ENCODE data around the gene FAM193B. TPM values are rescaled to one million over a fixed set of nuclear protein-coding genes. Genes with fewer than 3 reads are reported as not detected.

Gene FAM193B
- total RNA-seq, 1 experiment from 2014 or later: 72.9 TPM

GRCh38 chr5:177550122-177550521, 4.2 kb downstream of the FAM193B start:
- no TSS peak for BruUV-seq (replicated peaks)
- no peak for DNase-seq
- Histone ChIP-seq H3K9me3 (no peaks in the 10 kb centered on the region), H3K4me3 (ENCODE audit: low read depth, low read length) (no peak overlapping the region), H3K36me3 (ENCODE audit: control insufficient read depth, insufficient read depth, low read length) (peaks cover 2% of the 10 kb centered on the region), H3K4me1 (peaks cover 18% of the 10 kb centered on the region), H3K27me3 (replicated peaks; ENCODE audit: control insufficient read depth, insufficient read depth, low read length) (no peaks in the 10 kb centered on the region)
- intact Hi-C loops (cut with micrococcal nuclease; ENCODE audit: unreplicated experiment): no loop called here
- H3K36me3 Mint-ChIP-seq (ENCODE audit: insufficient read depth, unreplicated experiment): peaks cover 36% of the 10 kb centered on the region
- H3K27ac Mint-ChIP-seq (ENCODE audit: unreplicated experiment): no peak overlapping the region
- no peaks in the 10 kb centered on the region for H3K9me3 Mint-ChIP-seq (ENCODE audit: unreplicated experiment)
- CTCF ChIA-PET: interaction anchor here (0.7 to 1.2 kb wide), 2 partner anchors 11 to 230 kb away, joined by 3 to 4 read pairs; no protein-coding TSS in a partner anchor
- H3K27me3 Mint-ChIP-seq (ENCODE audit: insufficient read depth, unreplicated experiment): no peaks in the 10 kb centered on the region
- peaks cover 29% of the 10 kb centered on the region for H3K4me1 Mint-ChIP-seq (ENCODE audit: low read depth, unreplicated experiment)
- POLR2A ChIA-PET: no interaction called here
- TF ChIP-seq CTCF (IDR thresholded peaks at IDR 0.05; ENCODE audit: insufficient read depth in 1 of 2, low read depth in 1 of 2, low read length in 1 of 2, severe bottlenecking in 1 of 2, unreplicated experiment in 1 of 2): no peak
- no peak overlapping the region for H3K4me3 Mint-ChIP-seq (ENCODE audit: unreplicated experiment)

- no peak for DNase-seq
- ChIA-PET CTCF (no interaction called here), POLR2A (interaction anchor here (0.6 kb wide), 1 partner anchor 144 kb away, joined by 3 read pairs; no protein-coding TSS in a partner anchor)
- H3K4me1 Mint-ChIP-seq (ENCODE audit: low read depth, unreplicated experiment): peaks cover 29% of the 10 kb centered on the region
- no peaks in the 10 kb centered on the region for H3K9me3 ChIP-seq
- H3K9me3 Mint-ChIP-seq (ENCODE audit: unreplicated experiment): no peaks in the 10 kb centered on the region
- BruUV-seq (replicated peaks): no TSS peak
- intact Hi-C loops (cut with micrococcal nuclease; ENCODE audit: unreplicated experiment): no loop called here
- no peak for TF ChIP-seq CTCF (IDR thresholded peaks at IDR 0.05; ENCODE audit: insufficient read depth in 1 of 2, low read depth in 1 of 2, low read length in 1 of 2, severe bottlenecking in 1 of 2, unreplicated experiment in 1 of 2)
- H3K4me3 ChIP-seq (ENCODE audit: low read depth, low read length): no peak overlapping the region
- H3K27me3 Mint-ChIP-seq (ENCODE audit: insufficient read depth, unreplicated experiment): no peaks in the 10 kb centered on the region
- H3K4me3 Mint-ChIP-seq (ENCODE audit: unreplicated experiment): no peak overlapping the region
- peaks cover 14% of the 10 kb centered on the region for H3K4me1 ChIP-seq
- H3K36me3 Mint-ChIP-seq (ENCODE audit: insufficient read depth, unreplicated experiment): peaks cover 32% of the 10 kb centered on the region
- peak overlapping the region; percentile 33 for H3K27ac Mint-ChIP-seq (ENCODE audit: unreplicated experiment)
- H3K36me3 ChIP-seq (ENCODE audit: control insufficient read depth, insufficient read depth, low read length): peaks cover 2% of the 10 kb centered on the region
- no peaks in the 10 kb centered on the region for H3K27me3 ChIP-seq (replicated peaks; ENCODE audit: control insufficient read depth, insufficient read depth, low read length)
Measured at GRCh38 chr5:177548495-177548894, 5.9 kb downstream of the FAM193B start.

GRCh38 chr5:177547736-177548135, 6.6 kb downstream of the FAM193B start:
- POLR2A ChIA-PET: no interaction called here

More at GRCh38 chr5:177547736-177548135, 6.6 kb downstream of the FAM193B start:
- CTCF ChIA-PET: no interaction called here
- intact Hi-C loops (cut with micrococcal nuclease; ENCODE audit: unreplicated experiment): no loop called here
- Histone ChIP-seq H3K9me3 (no peaks in the 10 kb centered on the region), H3K4me1 (peaks cover 14% of the 10 kb centered on the region), H3K4me3 (ENCODE audit: low read depth, low read length) (no peak overlapping the region), H3K36me3 (ENCODE audit: control insufficient read depth, insufficient read depth, low read length) (peaks cover 2% of the 10 kb centered on the region), H3K27me3 (replicated peaks; ENCODE audit: control insufficient read depth, insufficient read depth, low read length) (no peaks in the 10 kb centered on the region)
- peaks cover 25% of the 10 kb centered on the region for H3K36me3 Mint-ChIP-seq (ENCODE audit: insufficient read depth, unreplicated experiment)
- no TSS peak for BruUV-seq (replicated peaks)
- H3K27ac Mint-ChIP-seq (ENCODE audit: unreplicated experiment): peak overlapping the region; percentile 33
- DNase-seq: no peak
- H3K9me3 Mint-ChIP-seq (ENCODE audit: unreplicated experiment): no peaks in the 10 kb centered on the region
- H3K27me3 Mint-ChIP-seq (ENCODE audit: insufficient read depth, unreplicated experiment): no peaks in the 10 kb centered on the region
- H3K4me3 Mint-ChIP-seq (ENCODE audit: unreplicated experiment): no peak overlapping the region
- peaks cover 22% of the 10 kb centered on the region for H3K4me1 Mint-ChIP-seq (ENCODE audit: low read depth, unreplicated experiment)
- TF ChIP-seq CTCF (IDR thresholded peaks at IDR 0.05; ENCODE audit: insufficient read depth in 1 of 2, low read depth in 1 of 2, low read length in 1 of 2, severe bottlenecking in 1 of 2, unreplicated experiment in 1 of 2): no peak

Measured in Caco-2 (cell line).